ENCODE data around the gene MYL7.

Gene MYL7

GRCh38 chr7:44144426-44144967, 3.4 kb upstream of the MYL7 start:
- Histone ChIP-seq H3K9ac (ENCODE audit: low read length) (no peak overlapping the region), H3K36me3 (ENCODE audit: control insufficient read depth, insufficient read depth, low read length) (no peaks in the 10 kb centered on the region), H3K27ac (ENCODE audit: low read depth, low read length) (no peak overlapping the region), H3K4me3 (ENCODE audit: low read length) (no peak overlapping the region), H3K27me3 (ENCODE audit: control insufficient read depth, insufficient read depth, low read length) (peaks cover 4% of the 10 kb centered on the region), H3K4me1 (ENCODE audit: control insufficient read depth, insufficient read depth, low read length) (no peaks in the 10 kb centered on the region)

- no peaks in the 10 kb centered on the region for H3K4me1 ChIP-seq (ENCODE audit: control insufficient read depth, insufficient read depth, low read length)
- H3K9ac ChIP-seq (ENCODE audit: low read length), result no peak overlapping the region
- H3K4me3 ChIP-seq (ENCODE audit: low read length), result no peak overlapping the region
- no peak overlapping the region for H3K27ac ChIP-seq (ENCODE audit: low read depth, low read length)
- no peaks in the 10 kb centered on the region for H3K36me3 ChIP-seq (ENCODE audit: control insufficient read depth, insufficient read depth, low read length)
- H3K27me3 ChIP-seq (ENCODE audit: control insufficient read depth, insufficient read depth, low read length), result peaks cover 4% of the 10 kb centered on the region
These were observed 2.6 kb upstream of the MYL7 start for GRCh38 chr7:44143646-44144250.

GRCh38 chr7:44142028-44142427, 896 bp upstream of the MYL7 start:
- Histone ChIP-seq H3K4me1 (ENCODE audit: control insufficient read depth, insufficient read depth, low read length) (no peaks in the 10 kb centered on the region), H3K36me3 (ENCODE audit: control insufficient read depth, insufficient read depth, low read length) (no peaks in the 10 kb centered on the region), H3K4me3 (ENCODE audit: low read length) (no peak overlapping the region), H3K9ac (ENCODE audit: low read length) (no peak overlapping the region), H3K27ac (ENCODE audit: low read depth, low read length) (no peak overlapping the region), H3K27me3 (ENCODE audit: control insufficient read depth, insufficient read depth, low read length) (peaks cover 4% of the 10 kb centered on the region)

GRCh38 chr7:44140341-44140740, 791 bp downstream of the MYL7 start:
- no peak overlapping the region for H3K27ac ChIP-seq (ENCODE audit: low read depth, low read length)
- no peak overlapping the region for H3K4me3 ChIP-seq (ENCODE audit: low read length)
- H3K27me3 ChIP-seq (ENCODE audit: control insufficient read depth, insufficient read depth, low read length), result no peaks in the 10 kb centered on the region
- H3K4me1 ChIP-seq (ENCODE audit: control insufficient read depth, insufficient read depth, low read length), result no peaks in the 10 kb centered on the region
- H3K36me3 ChIP-seq (ENCODE audit: control insufficient read depth, insufficient read depth, low read length), result no peaks in the 10 kb centered on the region
- no peak overlapping the region for H3K9ac ChIP-seq (ENCODE audit: low read length)

- Histone ChIP-seq H3K4me1 (ENCODE audit: control insufficient read depth, insufficient read depth, low read length) (no peaks in the 10 kb centered on the region), H3K36me3 (ENCODE audit: control insufficient read depth, insufficient read depth, low read length) (no peaks in the 10 kb centered on the region), H3K9ac (ENCODE audit: low read length) (no peak overlapping the region), H3K4me3 (ENCODE audit: low read length) (no peak overlapping the region), H3K27me3 (ENCODE audit: control insufficient read depth, insufficient read depth, low read length) (no peaks in the 10 kb centered on the region), H3K27ac (ENCODE audit: low read depth, low read length) (no peak overlapping the region)
These were observed 1.7 kb downstream of the MYL7 start for GRCh38 chr7:44139311-44140010.

- no peaks in the 10 kb centered on the region for H3K4me1 ChIP-seq (ENCODE audit: control insufficient read depth, insufficient read depth, low read length)
- H3K4me3 ChIP-seq (ENCODE audit: low read length), result no peak overlapping the region
- no peaks in the 10 kb centered on the region for H3K36me3 ChIP-seq (ENCODE audit: control insufficient read depth, insufficient read depth, low read length)
- H3K27me3 ChIP-seq (ENCODE audit: control insufficient read depth, insufficient read depth, low read length), result no peaks in the 10 kb centered on the region
- H3K9ac ChIP-seq (ENCODE audit: low read length), result no peak overlapping the region
- no peak overlapping the region for H3K27ac ChIP-seq (ENCODE audit: low read depth, low read length)
These were observed 2.4 kb downstream of the MYL7 start for GRCh38 chr7:44138698-44139097.

GRCh38 chr7:44136731-44137130, 4.4 kb downstream of the MYL7 start:
- H3K36me3 ChIP-seq (ENCODE audit: control insufficient read depth, insufficient read depth, low read length), result no peaks in the 10 kb centered on the region
- H3K27me3 ChIP-seq (ENCODE audit: control insufficient read depth, insufficient read depth, low read length), result no peaks in the 10 kb centered on the region
- no peaks in the 10 kb centered on the region for H3K4me1 ChIP-seq (ENCODE audit: control insufficient read depth, insufficient read depth, low read length)
- no peak overlapping the region for H3K4me3 ChIP-seq (ENCODE audit: low read length)
- H3K9ac ChIP-seq (ENCODE audit: low read length), result no peak overlapping the region
- H3K27ac ChIP-seq (ENCODE audit: low read depth, low read length), result no peak overlapping the region

- no peaks in the 10 kb centered on the region for H3K4me1 ChIP-seq (ENCODE audit: control insufficient read depth, insufficient read depth, low read length)
- H3K27ac ChIP-seq (ENCODE audit: low read depth, low read length), result no peak overlapping the region
- H3K9ac ChIP-seq (ENCODE audit: low read length), result no peak overlapping the region
- no peak overlapping the region for H3K4me3 ChIP-seq (ENCODE audit: low read length)
- H3K36me3 ChIP-seq (ENCODE audit: control insufficient read depth, insufficient read depth, low read length), result no peaks in the 10 kb centered on the region
- H3K27me3 ChIP-seq (ENCODE audit: control insufficient read depth, insufficient read depth, low read length), result no peaks in the 10 kb centered on the region
These were observed 6.0 kb downstream of the MYL7 start for GRCh38 chr7:44134943-44135628.

GRCh38 chr7:44133295-44133694, 7.8 kb downstream of the MYL7 start:
- no peak overlapping the region for H3K9ac ChIP-seq (ENCODE audit: low read length)
- no peaks in the 10 kb centered on the region for H3K4me1 ChIP-seq (ENCODE audit: control insufficient read depth, insufficient read depth, low read length)
- H3K27ac ChIP-seq (ENCODE audit: low read depth, low read length), result no peak overlapping the region
- H3K36me3 ChIP-seq (ENCODE audit: control insufficient read depth, insufficient read depth, low read length), result no peaks in the 10 kb centered on the region
- H3K27me3 ChIP-seq (ENCODE audit: control insufficient read depth, insufficient read depth, low read length), result no peaks in the 10 kb centered on the region
- no peak overlapping the region for H3K4me3 ChIP-seq (ENCODE audit: low read length)

GRCh38 chr7:44132039-44132438, 9.1 kb downstream of the MYL7 start:
- Histone ChIP-seq H3K27ac (ENCODE audit: low read depth, low read length) (no peak overlapping the region), H3K36me3 (ENCODE audit: control insufficient read depth, insufficient read depth, low read length) (no peaks in the 10 kb centered on the region), H3K9ac (ENCODE audit: low read length) (no peak overlapping the region), H3K4me3 (ENCODE audit: low read length) (no peak overlapping the region), H3K4me1 (ENCODE audit: control insufficient read depth, insufficient read depth, low read length) (no peaks in the 10 kb centered on the region), H3K27me3 (ENCODE audit: control insufficient read depth, insufficient read depth, low read length) (no peaks in the 10 kb centered on the region)

- H3K27me3 ChIP-seq (ENCODE audit: control insufficient read depth, insufficient read depth, low read length), result no peaks in the 10 kb centered on the region
- H3K36me3 ChIP-seq (ENCODE audit: control insufficient read depth, insufficient read depth, low read length), result no peaks in the 10 kb centered on the region
- no peak overlapping the region for H3K27ac ChIP-seq (ENCODE audit: low read depth, low read length)
- H3K4me3 ChIP-seq (ENCODE audit: low read length), result no peak overlapping the region
- H3K4me1 ChIP-seq (ENCODE audit: control insufficient read depth, insufficient read depth, low read length), result no peaks in the 10 kb centered on the region
- no peak overlapping the region for H3K9ac ChIP-seq (ENCODE audit: low read length)
These were observed 9.7 kb downstream of the MYL7 start for GRCh38 chr7:44131173-44132029.
